GM21528 (cell line): ENCODE measurements around the gene CBX4.

Source experiments
- ATAC-seq: cut with Tn5 transposase; IDR thresholded peaks from one replicate; pipeline ENCODE4 v1.9.1; 2021; ENCODE audit warnings: mild to moderate bottlenecking, moderate library complexity; ENCODE audit not compliant: unreplicated experiment, low FRiP score

The CBX4 gene

GRCh38 chr17:79791735-79792161 is 47.5 kb downstream of the CBX4 start:
- ATAC-seq: no peak

- no peak for ATAC-seq
Measured at GRCh38 chr17:79790805-79791734, 48.2 kb downstream of the CBX4 start.

- no peak for ATAC-seq
Measured at GRCh38 chr17:79789943-79790804, 49.1 kb downstream of the CBX4 start.

DNA sequence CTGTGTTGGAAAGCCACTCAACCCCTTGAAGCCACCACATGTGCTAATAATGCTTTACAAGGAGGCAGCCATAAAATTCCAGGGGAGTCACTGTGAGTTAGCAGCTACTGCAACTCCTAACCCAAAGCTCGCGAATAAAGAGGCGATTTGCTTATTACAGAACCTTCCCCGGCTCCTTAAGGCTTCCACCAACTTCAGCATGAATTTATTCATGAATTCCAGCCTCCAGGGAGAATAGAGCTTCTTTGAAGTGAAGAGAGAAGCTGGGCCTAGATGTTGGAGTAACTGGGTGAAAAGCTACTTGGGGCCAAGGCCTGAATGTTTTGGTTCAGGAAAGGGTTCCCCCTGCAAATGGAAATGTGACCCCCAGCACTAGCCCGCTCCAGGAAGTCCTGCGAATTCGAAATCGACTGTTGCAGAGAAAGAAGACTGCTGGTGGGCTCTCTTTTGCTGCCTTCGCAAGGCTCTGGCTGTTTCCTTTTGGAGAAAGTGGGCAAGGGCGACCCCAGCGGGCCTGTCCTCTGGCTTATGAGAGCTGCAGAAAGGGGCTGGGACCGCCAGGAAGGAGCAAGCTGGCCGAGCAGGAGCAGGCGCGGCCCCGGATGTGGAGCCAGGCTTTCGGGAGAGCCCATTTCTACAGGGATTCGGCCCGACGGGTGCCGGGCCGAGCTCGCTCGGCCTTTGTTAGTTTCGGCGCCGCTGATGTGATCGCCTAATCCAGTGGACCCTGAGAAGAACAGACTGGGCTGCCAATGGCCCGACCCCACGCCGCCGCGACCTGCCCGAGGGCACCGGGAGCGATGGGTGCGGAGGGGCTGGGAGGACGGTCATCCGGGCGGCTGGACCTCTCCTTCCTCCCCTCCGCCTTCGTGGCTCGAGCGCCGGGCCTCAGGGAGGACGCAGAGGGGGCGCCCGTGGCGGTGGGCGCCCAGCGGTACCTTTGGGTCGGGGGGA is 50.0 kb downstream of the CBX4 start:
- no peak for ATAC-seq

- no peak for ATAC-seq
Measured at GRCh38 chr17:79788455-79788854, 50.8 kb downstream of the CBX4 start.

DNA sequence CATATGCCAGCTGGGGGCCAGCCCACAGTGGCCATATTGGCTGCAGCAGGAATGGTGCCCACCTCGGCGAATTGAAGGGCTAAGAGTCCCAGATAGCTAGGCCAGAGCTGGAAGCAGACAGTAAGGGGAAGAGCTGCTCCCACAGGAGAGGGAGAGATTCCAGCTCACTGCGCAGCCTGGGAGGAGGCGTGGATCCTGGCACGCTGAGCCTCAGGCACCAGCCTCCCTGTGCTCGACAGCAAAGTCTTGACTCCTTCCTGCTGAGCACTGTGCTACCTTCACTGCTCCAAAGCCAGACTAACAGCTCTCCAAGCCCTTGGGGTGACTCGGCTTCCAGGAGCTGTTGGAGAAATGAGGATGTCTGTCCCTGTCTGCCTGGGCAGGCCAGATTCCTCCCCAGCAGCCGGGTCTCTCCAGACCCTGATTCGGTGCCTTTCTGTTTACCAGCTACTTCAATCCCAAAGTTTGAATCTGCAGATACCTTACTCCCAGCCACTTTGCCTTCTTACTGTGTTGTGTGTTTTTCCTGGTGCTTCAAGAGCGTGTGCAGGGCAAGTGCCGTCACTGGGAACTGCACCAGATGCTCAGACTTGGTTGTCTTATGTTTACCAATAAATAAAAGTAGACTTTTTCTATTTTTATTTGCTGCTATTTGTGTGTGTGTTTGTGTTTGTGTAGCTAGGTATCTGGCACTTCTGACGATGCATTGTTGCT is 52.2 kb downstream of the CBX4 start:
- ATAC-seq: no peak

- ATAC-seq: no peak
Measured at GRCh38 chr17:79785900-79786810, 53.1 kb downstream of the CBX4 start.

- no peak for ATAC-seq
Measured at GRCh38 chr17:79785017-79785899, 54.0 kb downstream of the CBX4 start.

DNA sequence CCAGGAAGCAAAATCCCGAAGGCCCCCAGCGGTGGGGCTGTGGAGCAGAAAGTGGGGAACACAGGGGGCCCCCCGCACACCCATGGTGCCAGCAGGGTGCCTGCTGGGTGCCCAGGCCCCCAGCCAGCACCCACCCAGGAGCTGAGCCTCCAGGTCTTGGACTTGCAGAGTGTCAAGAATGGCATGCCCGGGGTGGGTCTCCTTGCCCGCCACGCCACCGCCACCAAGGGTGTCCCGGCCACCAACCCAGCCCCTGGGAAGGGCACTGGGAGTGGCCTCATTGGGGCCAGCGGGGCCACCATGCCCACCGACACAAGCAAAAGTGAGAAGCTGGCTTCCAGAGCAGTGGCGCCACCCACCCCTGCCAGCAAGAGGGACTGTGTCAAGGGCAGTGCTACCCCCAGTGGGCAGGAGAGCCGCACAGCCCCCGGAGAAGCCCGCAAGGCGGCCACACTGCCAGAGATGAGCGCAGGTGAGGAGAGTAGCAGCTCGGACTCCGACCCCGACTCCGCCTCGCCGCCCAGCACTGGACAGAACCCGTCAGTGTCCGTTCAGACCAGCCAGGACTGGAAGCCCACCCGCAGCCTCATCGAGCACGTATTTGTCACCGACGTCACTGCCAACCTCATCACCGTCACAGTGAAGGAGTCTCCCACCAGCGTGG is 54.8 kb downstream of the CBX4 start:
- ATAC-seq: no peak

GRCh38 chr17:79783891-79784290 is 55.3 kb downstream of the CBX4 start:
- ATAC-seq: no peak
